Measurements from ENCODE around the gene THBS4.

THBS4 gene

DNA sequence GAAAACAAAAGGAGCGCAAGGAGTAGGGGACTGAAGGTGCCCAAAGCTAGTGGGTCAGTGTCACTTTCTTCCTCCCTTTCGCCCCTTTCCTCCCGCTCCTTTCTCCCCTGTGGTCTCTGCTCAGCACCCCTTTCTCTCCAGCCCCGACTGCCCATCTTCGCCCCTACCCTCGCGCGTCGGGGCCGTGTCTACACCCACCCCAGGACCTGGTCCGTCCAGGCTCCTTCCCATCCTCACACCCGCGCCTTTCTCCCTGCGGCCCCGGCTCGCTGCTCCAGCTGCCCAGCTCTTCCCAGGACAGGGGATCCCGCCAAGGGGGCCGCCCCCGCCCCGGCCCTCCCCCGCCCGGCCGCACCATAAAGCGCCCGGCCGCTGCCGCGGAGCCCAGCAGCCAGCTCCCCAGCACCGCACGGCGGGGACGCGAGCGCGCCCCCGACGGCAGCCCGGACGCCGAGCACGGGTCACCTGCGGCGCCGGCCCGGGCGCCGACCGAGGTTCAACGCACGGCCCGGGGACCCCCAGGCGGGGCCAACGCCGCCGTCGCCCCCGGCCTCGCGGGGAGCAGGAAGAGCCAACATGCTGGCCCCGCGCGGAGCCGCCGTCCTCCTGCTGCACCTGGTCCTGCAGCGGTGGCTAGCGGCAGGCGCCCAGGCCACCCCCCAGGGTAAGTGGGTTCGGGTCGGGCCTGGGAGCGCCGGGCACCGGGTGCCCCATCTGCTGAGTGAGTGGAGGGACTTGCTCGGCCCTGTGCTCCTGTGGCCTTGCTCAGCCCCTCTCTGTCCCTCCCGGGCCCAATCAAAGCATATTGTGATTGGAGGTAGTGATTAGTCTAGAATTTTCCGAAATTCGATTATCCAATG lies at the start of gene THBS4:
Gene THBS4, plus strand, starts transcription at position 387 of the 860 bp plus-strand sequence. Its CDS starts 190 bp downstream, at position 577.
- no peak within 1 kb of the TSS for H3K4me3 ChIP-seq (replicated peaks in 1 of 2; ENCODE audit: low read depth in 2 of 2, low read length in 2 of 2)
- DNase-seq (ENCODE audit: low read depth in 2 of 2), result no peak
- TF ChIP-seq, protein P1, sequence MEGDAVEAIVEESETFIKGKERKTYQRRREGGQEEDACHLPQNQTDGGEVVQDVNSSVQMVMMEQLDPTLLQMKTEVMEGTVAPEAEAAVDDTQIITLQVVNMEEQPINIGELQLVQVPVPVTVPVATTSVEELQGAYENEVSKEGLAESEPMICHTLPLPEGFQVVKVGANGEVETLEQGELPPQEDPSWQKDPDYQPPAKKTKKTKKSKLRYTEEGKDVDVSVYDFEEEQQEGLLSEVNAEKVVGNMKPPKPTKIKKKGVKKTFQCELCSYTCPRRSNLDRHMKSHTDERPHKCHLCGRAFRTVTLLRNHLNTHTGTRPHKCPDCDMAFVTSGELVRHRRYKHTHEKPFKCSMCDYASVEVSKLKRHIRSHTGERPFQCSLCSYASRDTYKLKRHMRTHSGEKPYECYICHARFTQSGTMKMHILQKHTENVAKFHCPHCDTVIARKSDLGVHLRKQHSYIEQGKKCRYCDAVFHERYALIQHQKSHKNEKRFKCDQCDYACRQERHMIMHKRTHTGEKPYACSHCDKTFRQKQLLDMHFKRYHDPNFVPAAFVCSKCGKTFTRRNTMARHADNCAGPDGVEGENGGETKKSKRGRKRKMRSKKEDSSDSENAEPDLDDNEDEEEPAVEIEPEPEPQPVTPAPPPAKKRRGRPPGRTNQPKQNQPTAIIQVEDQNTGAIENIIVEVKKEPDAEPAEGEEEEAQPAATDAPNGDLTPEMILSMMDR (IDR thresholded peaks at IDR 0.05; ENCODE audit: low read depth, low read length), result no peak

DNA sequence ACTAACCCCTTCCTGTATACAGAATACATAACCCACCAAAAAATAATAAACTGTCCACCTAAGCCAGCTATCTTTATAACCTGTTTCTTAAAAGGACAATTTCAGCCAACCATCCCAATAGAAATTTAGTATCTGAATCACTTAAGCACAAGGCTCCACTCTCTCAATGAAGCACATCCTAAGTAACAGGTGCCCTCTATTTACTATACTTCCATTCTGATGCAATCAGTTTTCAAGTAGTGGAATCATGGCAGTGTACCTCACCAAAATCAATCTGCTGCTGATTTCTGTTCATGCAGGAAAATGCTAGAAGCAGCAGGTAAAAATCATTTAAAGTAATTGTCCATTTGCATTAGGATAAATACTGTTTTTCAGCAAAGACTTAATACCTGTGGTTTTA lies 48.9 kb upstream of the THBS4 start:
- TF ChIP-seq, protein P1 (IDR thresholded peaks at IDR 0.05; ENCODE audit: low read depth, low read length), result no peak
- no peak overlapping the region for H3K4me3 ChIP-seq (replicated peaks in 1 of 2; ENCODE audit: low read depth in 2 of 2, low read length in 2 of 2)

DNA sequence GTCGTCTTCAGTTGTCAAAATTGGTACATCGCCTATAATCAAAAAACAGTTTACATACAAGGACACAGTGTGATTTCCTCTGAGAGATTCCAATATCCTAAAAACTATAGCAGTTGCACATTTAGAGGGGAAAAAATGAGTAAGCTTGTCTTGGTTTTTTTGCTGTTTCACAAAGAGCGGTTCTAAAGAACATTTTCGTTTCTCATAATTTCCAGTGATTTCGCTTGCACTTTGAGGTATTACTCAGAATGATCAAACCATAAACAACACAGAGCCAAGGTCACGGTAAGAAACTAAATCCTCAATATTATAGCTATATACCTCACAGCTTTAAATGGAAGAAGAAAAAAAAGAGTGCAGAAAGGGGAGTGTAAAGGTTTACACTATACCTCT lies 44.9 kb upstream of the THBS4 start:
- peak overlapping the region; percentile 86 to 96 for H3K4me3 ChIP-seq (replicated peaks in 1 of 2; ENCODE audit: low read depth in 2 of 2, low read length in 2 of 2)

More for the DNA sequence above, 48.9 kb upstream of the THBS4 start:
- DNase-seq (ENCODE audit: low read depth in 2 of 2), result no peak

DNA sequence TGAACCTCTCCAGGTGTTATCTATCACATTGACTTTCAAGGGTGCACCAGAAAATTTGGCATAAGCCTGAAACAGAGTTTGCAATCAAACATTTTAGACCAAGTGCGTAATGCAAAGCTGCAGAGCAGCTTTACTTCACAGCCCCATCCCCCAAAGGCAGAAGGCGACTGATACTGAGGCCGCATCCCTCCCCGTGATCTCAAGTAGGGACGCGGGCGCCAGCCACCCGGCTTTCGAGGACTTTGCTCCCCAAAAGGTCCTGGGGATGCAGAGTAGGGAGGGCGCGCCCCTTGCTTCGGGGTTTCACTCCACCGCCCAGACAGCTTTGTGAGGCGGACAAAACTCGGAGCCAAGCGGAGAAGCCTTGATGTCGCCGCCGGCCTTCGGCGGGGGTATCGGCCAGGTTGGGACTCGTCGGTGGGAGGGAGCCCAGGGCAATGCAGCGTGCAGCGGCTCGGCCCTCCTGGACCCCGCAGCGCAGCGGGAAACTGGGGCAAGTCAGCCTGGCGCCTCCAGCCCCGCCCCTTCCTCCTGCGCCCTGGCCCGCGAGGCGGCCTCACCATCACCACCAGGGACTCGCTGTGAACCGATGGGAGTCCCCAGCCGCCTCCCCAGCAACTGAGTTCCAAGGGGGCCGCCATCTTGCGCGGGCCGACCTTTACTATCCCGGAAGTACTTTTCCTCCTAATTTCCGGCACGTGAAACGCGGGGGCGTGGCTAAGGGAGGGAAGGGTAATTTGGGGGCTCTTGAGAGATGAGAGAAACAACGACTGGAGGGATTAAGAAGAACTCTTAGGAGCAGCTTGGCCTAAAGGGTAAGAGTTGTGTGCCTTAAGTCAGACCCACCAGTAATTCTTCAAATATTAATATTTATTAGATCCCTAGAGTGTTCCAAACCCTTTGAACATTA lies 44.3 kb upstream of the THBS4 start, which contains the start of gene MTX3:
Gene MTX3, minus strand, starts transcription at position 665 of the 910 bp plus-strand sequence. Its CDS starts 24 bp downstream, at position 641.
- peak; percentile 80 to 85 for DNase-seq (ENCODE audit: low read depth in 2 of 2)
- H3K4me3 ChIP-seq (replicated peaks in 1 of 2; ENCODE audit: low read depth in 2 of 2, low read length in 2 of 2), result peak within 1 kb of the TSS; percentile 86 to 96
- TF ChIP-seq, protein P1 (IDR thresholded peaks at IDR 0.05; ENCODE audit: low read depth, low read length), result no peak

More for the DNA sequence above, 44.9 kb upstream of the THBS4 start:
- DNase-seq (ENCODE audit: low read depth in 2 of 2), result peak in 1 of 2 donors; percentile 40
- TF ChIP-seq, protein P1 (IDR thresholded peaks at IDR 0.05; ENCODE audit: low read depth, low read length), result no peak

DNA sequence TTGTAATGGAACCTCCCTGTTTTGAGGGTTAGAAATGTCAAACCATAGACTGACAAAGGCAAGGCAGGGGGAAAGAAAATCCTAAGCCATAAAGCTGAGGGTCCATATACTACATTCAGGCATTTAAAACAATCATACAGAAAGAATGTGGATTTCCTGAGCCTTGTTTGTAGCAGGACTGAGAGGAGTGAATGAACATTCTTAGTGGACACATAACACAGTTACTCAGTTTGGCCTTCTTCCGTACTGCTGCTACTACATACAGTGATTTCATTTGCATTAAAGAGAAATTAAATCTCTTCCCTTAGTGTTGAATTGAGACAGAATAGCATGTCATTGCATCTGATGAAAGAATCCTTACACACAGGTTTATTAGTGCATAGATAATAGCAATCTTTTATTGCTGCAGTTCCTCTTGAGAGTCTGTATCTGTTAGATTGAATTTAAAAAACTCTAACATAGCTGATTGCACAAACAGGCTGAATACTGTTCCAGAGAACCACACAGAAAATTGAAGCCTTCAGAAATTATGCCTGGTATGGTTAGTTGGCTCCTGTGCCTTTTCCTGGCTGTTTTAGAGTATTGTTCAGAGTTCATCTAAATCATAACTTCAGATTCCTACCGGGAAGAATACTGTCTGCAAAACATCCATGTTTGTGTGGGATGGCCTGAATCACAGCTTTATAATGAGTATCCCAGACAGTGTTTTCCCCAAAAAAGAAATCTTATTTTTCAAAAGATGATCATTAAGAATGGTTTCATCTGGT lies 42.1 kb upstream of the THBS4 start:
- no peak overlapping the region for H3K4me3 ChIP-seq (replicated peaks in 1 of 2; ENCODE audit: low read depth in 2 of 2, low read length in 2 of 2)
- DNase-seq (ENCODE audit: low read depth in 2 of 2), result peak in 1 of 2 donors; percentile 13
- TF ChIP-seq, protein P1 (IDR thresholded peaks at IDR 0.05; ENCODE audit: low read depth, low read length), result no peak

DNA sequence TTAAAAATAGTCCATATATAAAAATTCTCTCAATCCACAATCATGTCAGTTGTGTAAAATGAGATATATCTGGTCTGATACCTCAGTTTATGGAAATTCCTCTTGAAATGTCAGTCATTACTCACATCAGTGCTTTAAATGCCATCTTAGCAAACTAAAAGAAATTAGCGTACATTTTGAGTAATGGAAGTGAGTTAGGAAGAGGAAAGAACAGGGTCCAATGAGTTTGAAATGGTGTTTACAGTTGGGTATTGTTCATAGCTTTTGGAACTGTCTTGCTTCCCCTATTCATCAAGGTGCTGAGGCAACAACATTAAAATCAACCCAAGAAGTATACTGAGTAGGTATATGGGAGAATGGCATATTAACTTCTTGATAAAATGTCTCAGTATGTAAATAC lies 35.4 kb upstream of the THBS4 start:
- DNase-seq (ENCODE audit: low read depth in 2 of 2), result no peak
- TF ChIP-seq, protein P1 (IDR thresholded peaks at IDR 0.05; ENCODE audit: low read depth, low read length), result no peak

More for the DNA sequence above, 35.4 kb upstream of the THBS4 start:
- no peak overlapping the region for H3K4me3 ChIP-seq (replicated peaks in 1 of 2; ENCODE audit: low read depth in 2 of 2, low read length in 2 of 2)
